HG03025 (cell line): ENCODE data around the gene ABHD1.
"Not testable (repeated sequence)": the region's sequence is repeated elsewhere in the genome, so short reads cannot be mapped to it uniquely, and the experiment has no call there.

Experiments used
- ATAC-seq: cut with Tn5 transposase; IDR thresholded peaks from one replicate; pipeline ENCODE4 v1.9.1; 2021; ENCODE audit warnings: mild to moderate bottlenecking, moderate library complexity; ENCODE audit not compliant: unreplicated experiment, low FRiP score

The ABHD1 gene

GRCh38 chr2:27108221-27108620 is 15.4 kb upstream of the ABHD1 start:
- no peak for ATAC-seq

- no peak for ATAC-seq
These were observed 14.5 kb upstream of the ABHD1 start for GRCh38 chr2:27109083-27109482.

- not testable (repeated sequence) for ATAC-seq
These were observed 12.8 kb upstream of the ABHD1 start for GRCh38 chr2:27110603-27111352.

- ATAC-seq = not testable (repeated sequence)
These were observed 12.1 kb upstream of the ABHD1 start for GRCh38 chr2:27111392-27112078.

- ATAC-seq = no peak
These were observed 8.1 kb upstream of the ABHD1 start for GRCh38 chr2:27115519-27115918.

- ATAC-seq = no peak
These were observed 5.6 kb upstream of the ABHD1 start for GRCh38 chr2:27117995-27118524.

GRCh38 chr2:27118525-27119329 is 4.9 kb upstream of the ABHD1 start, which contains the start of gene CGREF1:
Gene CGREF1, minus strand, starts transcription at chr2:27119128. Its CDS starts 14,762 bp downstream, at chr2:27104366.
- ATAC-seq = no peak

- not testable (repeated sequence) for ATAC-seq
These were observed 4.3 kb upstream of the ABHD1 start for GRCh38 chr2:27119330-27119670.

- no peak for ATAC-seq
These were observed 1.7 kb upstream of the ABHD1 start for GRCh38 chr2:27121906-27122305.

- ATAC-seq = no peak
These were observed 824 bp upstream of the ABHD1 start for GRCh38 chr2:27122791-27123190.

- no peak for ATAC-seq
These were observed 1.5 kb downstream of the ABHD1 start for GRCh38 chr2:27125104-27125503.

- ATAC-seq = no peak
These were observed 2.7 kb downstream of the ABHD1 start for GRCh38 chr2:27126252-27126710.

- no peak for ATAC-seq
These were observed 4.5 kb downstream of the ABHD1 start for GRCh38 chr2:27127883-27128667.

GRCh38 chr2:27128668-27129571 is 5.3 kb downstream of the ABHD1 start:
- ATAC-seq = no peak

GRCh38 chr2:27130396-27130795 is 6.8 kb downstream of the ABHD1 start:
- ATAC-seq = no peak

GRCh38 chr2:27131429-27131828 is 7.8 kb downstream of the ABHD1 start:
- ATAC-seq = no peak

GRCh38 chr2:27133195-27133875 is 9.7 kb downstream of the ABHD1 start:
- ATAC-seq = no peak
